ENCODE measurements around the gene LCE1D.

The LCE1D gene

DNA sequence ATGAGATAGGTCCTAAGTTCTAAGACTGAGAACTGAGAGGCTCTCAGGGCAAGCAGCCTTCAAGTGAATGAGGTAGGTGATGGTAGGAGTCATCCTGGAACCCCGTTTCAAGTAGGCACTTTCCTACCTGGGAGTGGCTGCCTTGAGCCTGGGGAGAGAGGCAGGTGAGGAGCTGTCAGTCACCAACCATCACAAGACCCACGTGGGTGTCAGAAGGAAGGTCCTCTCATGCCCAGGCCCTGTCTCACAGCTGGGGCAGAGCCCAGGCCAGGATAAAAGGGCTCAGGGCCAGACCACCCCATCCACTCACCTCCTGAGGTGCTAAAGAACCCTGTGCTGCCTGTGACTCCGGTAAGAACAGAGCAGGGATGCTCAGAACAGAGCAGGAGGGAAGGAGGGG lies at the start of gene LCE1D:
TSS of gene LCE1D (plus strand) at position 301 of the 400 bp plus-strand sequence. CDS start 1,074 bp downstream, outside the sequence.
- no peak for DNase-seq (ENCODE audit: low read depth in 2 of 2)

DNA sequence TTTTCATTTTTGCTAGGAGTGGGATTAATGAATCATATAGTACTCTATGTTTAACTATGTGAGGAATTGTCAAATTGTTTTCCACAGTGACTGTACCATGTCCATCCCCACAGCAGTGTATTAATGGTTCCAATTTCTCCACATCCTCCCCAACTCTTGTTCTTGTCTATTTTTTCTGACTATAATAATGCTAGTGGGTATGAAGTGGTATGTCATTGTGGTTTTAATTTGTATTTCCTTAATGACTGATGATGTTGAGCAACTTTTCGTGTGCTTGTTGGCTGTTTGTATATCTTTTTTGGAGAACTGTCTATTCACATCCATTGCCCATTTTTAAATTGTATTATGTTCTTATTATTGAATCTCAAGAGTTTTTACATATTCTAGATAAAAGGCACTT lies 48.7 kb upstream of the LCE1D start:
- no peak for DNase-seq (ENCODE audit: low read depth in 2 of 2)

- no peak for DNase-seq (ENCODE audit: low read depth in 2 of 2)
Measured at GRCh38 chr1:152752225-152752624, 44.3 kb upstream of the LCE1D start.

DNA sequence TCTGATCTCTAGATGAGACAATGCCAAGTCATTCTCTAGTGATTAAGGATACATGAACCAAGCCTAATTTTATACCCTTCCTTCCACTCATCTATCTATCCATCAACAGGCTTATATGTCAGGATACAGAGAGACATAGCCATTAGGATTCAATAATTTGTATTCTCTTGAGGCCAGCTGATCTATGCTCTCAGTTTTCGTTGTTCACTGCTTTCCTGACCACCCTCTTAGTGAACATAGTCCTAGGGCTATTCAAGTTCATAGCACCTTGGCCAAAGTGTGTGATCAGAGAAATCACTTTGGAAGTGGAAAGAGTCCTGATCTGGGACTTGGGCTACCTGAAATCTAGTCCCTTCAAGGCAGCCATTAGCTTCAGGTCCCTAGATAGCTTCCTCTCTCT lies 42.9 kb upstream of the LCE1D start:
- no peak for DNase-seq (ENCODE audit: low read depth in 2 of 2)

GRCh38 chr1:152756872-152757271 lies 39.6 kb upstream of the LCE1D start:
- DNase-seq (ENCODE audit: low read depth in 2 of 2) = no peak

GRCh38 chr1:152757747-152758146 lies 38.8 kb upstream of the LCE1D start, which contains the start of gene KPRP:
Gene KPRP (plus strand): TSS chr1:152758025. CDS start chr1:152759589, 1,564 bp downstream.
- DNase-seq (ENCODE audit: low read depth in 2 of 2) = no peak

- DNase-seq (ENCODE audit: low read depth in 2 of 2) = no peak
Measured at GRCh38 chr1:152758636-152759035, 37.9 kb upstream of the LCE1D start.

- no peak for DNase-seq (ENCODE audit: low read depth in 2 of 2)
Measured at GRCh38 chr1:152759453-152760173, 36.9 kb upstream of the LCE1D start.

DNA sequence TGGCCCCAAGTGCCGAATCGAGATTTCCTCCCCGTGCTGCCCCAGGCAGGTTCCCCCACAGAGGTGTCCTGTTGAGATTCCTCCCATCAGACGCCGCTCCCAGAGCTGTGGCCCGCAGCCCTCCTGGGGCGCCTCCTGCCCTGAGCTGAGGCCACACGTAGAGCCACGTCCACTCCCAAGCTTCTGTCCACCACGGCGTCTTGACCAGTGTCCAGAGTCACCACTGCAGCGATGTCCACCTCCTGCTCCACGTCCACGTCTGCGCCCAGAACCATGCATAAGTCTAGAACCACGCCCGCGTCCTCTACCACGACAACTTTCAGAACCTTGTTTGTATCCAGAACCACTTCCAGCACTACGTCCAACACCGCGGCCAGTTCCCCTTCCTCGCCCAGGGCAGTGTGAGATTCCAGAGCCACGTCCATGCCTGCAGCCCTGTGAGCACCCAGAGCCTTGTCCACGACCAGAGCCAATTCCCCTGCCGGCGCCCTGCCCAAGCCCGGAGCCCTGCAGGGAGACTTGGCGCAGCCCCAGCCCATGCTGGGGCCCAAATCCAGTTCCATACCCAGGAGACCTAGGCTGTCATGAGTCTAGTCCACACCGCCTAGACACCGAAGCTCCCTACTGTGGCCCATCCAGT lies 35.9 kb upstream of the LCE1D start:
- no peak for DNase-seq (ENCODE audit: low read depth in 2 of 2)

DNA sequence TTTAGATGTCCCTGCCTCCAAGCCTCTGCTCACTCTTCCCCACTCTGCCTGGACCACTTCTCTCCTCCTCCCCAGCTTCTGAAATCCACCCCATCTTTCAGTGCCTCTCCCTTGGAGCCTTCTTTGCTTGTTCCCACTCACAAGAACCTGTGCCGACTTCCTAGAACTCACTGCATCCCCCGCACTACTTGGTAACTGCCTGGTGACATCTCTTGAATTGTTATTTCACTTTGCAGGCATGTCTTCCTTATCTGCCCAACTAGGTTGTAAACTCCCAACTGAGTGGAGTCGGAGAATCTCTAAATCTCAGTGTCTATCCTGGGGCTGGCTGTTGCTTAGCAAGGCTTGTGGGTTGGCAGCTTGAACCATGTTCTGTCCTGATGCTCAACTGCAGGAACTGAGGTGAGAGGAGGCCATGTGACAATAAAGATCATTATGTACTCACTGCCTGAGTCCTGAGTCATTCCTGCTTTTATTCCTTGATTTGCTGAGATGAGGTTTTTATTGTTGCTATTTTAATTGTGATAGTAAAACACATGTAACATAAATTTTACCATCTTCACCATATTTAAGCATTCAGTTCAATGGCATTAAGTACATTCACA lies 34.8 kb upstream of the LCE1D start:
- no peak for DNase-seq (ENCODE audit: low read depth in 2 of 2)

DNA sequence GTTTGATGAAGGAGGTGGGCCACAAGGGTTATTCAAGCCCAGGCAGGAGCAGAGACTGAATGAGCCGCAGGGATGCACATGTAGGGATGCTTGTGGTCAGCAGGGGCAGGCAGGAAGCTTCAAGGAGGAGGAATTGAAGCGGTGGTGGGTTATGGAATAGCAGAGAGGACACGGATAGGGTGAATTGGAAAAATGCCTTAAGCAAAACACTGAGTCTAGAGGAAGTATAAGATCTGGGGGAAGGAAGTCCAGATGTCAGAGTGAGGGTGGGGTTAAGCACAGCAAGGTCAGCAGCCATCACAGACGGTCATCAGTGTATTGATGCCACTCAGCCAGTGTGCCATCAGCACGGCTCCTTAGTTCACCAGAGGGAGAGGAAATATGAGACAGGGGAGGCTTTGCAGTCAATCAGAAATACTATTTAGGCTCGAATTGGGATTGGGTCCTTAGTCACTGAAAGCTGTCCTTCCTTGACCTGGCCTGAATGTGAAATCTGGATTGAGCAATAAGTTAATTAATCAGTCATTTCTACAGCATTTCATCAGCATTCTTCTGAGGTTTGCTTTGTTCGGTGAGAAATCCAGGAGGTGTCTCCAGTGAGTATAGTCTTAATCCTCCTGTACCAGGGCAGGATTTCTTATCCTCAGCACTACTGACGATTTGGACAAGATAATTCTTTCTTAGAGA lies 27.5 kb upstream of the LCE1D start:
- DNase-seq (ENCODE audit: low read depth in 2 of 2) = no peak

- no peak for DNase-seq (ENCODE audit: low read depth in 2 of 2)
Measured at GRCh38 chr1:152770411-152770810, 26.1 kb upstream of the LCE1D start.

DNA sequence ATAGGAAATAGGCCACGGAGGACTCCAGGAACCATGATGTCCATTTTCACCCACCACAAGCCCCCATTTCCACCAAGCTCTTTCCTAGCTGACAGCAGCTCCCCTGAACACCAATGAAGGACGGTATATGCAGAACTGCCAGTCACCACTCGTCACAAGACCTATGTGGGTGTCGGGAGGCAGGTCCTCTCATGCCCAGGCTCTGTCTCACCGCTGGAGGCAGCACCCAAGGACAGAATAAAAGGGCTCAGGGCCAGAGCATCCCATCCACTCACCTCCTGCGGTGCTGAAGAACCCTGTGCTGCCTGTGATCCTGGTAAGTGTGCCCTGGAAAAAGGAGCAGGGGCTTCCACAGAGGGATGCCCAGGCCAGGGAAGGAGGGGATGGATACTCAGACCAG lies 21.6 kb upstream of the LCE1D start, which contains the start of gene LCE1F:
TSS of gene LCE1F (plus strand) at position 266 of the 400 bp plus-strand sequence. CDS start 1,232 bp downstream, outside the sequence.
- DNase-seq (ENCODE audit: low read depth in 2 of 2) = no peak

DNA sequence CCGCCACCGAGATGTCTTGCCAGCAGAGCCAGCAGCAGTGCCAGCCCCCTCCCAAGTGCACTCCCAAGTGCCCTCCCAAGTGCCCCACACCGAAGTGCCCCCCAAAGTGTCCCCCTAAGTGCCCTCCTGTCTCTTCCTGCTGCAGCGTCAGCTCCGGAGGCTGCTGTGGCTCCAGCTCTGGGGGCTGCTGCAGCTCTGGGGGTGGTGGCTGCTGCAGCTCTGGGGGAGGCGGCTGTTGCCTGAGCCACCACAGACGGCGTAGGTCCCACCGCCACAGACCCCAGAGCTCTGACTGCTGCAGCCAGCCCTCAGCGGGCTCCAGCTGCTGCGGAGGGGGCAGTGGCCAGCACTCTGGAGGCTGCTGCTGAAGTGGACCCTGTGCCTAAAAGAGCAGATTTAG lies 20.2 kb upstream of the LCE1D start:
- no peak for DNase-seq (ENCODE audit: low read depth in 2 of 2)

GRCh38 chr1:152777510-152778137 lies 18.9 kb upstream of the LCE1D start:
- no peak for DNase-seq (ENCODE audit: low read depth in 2 of 2)

DNA sequence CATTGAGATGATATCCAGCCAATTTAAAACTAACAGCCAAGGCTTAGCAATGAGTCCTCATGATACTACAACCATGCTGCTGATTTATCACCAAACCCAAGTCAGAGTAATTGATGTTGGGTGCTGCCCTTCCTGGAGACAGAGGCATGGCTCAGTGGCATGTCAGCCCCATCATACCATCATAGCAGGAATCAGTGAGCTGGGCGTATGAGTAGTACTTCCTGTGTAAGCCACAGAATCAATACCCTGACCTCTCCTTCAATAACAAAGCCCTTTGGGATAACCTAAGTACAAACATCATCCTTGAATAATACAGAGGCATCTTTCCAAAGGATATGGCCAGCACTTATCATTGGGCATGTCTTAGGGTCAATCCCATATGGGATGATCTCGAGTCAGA lies 13.4 kb upstream of the LCE1D start:
- DNase-seq (ENCODE audit: low read depth in 2 of 2) = no peak

DNA sequence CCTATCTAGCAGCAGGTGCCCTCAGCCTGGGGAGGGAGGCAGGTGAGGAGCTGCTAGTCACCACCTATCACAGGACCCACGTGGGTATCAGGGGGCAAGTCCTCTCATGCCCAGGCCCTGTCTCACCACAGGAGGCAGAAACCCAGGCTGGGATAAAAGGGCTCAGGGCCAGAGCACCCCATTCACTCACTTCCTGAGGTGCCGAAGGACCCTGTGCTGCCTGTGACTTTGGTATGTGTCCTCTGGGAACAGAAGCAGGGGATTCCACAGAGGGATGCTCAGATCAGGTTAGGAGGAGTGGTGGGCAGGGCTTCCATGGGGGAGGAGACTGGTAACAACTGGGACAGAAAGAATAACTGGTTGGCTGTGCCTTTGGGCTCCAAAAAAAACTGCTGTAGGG lies 10.4 kb upstream of the LCE1D start, which contains the start of gene LCE1E:
TSS of gene LCE1E (plus strand) at position 181 of the 400 bp plus-strand sequence. CDS start 1,043 bp downstream, outside the sequence.
- no peak for DNase-seq (ENCODE audit: low read depth in 2 of 2)

- DNase-seq (ENCODE audit: low read depth in 2 of 2) = no peak
Measured at GRCh38 chr1:152795686-152796085, 835 bp upstream of the LCE1D start.

DNA sequence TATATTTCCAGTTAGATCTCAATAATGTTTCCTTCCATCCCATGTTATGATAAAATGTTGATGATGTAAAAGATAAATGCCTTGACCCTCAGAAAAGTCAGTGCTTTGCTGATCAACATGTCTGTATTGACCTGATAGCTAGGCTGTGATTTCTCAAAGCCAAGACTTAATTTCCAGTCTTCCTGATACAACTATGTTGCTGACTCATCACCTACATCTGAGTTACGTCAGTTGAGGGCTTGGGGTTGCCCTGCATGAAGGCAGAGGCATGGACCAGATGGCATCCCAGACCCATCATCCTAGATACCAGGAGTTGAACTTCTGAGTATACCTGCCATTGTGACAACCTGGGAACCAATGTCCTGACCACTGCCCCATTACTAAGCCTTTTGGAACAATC lies 4.8 kb downstream of the LCE1D start:
- DNase-seq (ENCODE audit: low read depth in 2 of 2) = no peak

- DNase-seq (ENCODE audit: low read depth in 2 of 2) = no peak
Measured at GRCh38 chr1:152806576-152806975, 10.1 kb downstream of the LCE1D start, which contains the start of gene LCE1C. Gene LCE1C (minus strand): TSS chr1:152806651. CDS start chr1:152805478, 1,173 bp downstream.

DNA sequence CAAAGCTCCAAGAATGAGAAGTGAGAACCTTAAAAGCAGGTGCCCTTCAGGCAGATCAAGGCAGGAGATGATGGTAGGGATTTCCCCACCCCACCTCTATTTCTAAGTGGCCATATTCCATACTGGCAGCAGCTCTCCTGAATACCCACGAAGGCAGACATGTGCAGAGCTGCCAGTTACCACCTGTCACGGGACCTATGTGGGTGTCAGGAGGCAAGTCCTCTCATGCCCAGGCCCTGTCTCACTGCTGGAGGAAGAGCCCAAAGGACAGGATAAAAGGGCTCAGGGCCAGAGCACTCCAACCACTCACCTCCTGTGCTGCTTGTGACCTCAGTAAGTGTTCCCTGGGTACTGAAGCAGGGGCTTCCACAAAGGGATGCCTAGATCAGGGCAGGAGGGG lies 14.5 kb downstream of the LCE1D start:
- no peak for DNase-seq (ENCODE audit: low read depth in 2 of 2)

DNA sequence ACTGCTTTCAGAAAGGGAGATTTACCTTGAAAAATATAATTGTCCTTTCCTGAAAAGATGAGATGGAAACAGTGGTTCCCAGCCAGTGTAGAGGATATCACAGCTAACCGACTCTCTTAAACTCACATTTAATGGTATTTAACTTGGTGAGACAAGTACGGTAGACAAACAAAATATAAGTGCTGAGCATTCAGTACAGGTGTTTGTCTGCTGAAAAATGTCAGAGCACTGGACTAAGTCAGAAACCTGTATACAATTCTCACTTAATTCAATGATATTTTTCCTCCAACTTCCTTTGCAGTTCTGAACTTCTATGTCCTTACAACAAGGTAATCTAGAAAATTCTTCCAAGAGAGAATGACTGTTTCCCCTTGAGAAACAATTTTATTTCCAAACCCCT lies 15.2 kb downstream of the LCE1D start, which contains the start of gene LCE1B:
TSS of gene LCE1B (plus strand) at position 301 of the 400 bp plus-strand sequence. CDS start 476 bp downstream, outside the sequence.
- DNase-seq (ENCODE audit: low read depth in 2 of 2) = no peak

All from stimulated activated CD4-positive, alpha-beta T cell treated with anti-CD3 and anti-CD28 coated beads, Interleukin-1b, Interleukin-23, amount 100 ng/mL, for 4 hours (primary cell).